ENCODE data around the gene ASPM. TPM values are rescaled to one million over a fixed set of nuclear protein-coding genes. Genes with fewer than 3 reads are reported as not detected.

ASPM gene
- total RNA-seq, 6 donors from 2014 or later = under 0.01 to 2.7 (median 1.1) TPM

DNA sequence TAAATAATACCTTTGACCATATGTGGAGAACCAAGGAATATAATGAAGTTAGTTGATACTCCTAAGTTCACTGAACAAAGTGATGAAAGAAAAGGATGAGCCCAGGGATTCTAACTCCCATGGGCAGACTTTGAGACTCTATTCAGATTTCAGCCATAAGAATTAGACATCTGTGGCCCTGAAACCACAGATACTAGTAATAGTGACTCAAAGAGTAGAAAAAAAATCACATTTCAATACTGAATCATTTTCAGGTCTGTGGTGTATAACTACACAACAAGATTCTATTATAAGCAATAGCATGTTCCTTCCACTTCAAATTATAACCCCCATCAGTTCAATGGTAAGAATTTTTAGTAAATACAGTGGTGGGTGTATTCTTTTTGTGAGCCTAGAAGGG lies 63.0 kb downstream of the ASPM start:
- no peak for DNase-seq
- ATAC-seq (ENCODE audit: low FRiP score in 2 of 2) = no peak

DNA sequence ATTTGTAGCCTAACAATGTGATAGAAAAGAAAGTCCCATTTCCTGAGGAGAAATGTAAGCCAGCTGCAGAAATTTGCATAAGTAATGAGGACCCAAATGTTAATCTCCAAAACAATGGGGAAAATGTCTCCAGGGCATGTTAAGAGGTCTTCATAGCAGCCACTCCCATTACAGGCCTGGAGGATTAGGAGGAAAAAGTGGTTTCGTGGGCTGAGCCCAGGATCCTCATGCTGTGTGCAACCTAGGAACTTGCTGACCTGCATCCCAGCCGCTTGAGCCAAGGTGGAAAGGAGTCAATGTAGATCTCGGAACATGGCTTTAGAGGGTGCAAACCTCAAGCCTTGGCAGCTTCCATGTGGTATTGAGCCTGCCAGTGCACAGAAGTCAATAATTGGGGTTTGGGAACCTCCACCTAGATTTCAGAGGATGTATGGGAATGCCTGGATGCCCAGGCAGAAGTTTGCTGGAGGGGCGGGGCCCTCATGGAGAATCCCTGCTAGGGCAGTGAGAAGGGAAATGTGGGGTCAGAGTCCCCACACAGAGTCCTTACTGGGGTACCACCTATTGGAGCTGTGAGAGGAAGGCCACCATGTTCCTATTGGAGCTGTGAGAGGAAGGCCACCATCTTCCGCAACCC lies 65.2 kb downstream of the ASPM start:
- no peak for ATAC-seq (ENCODE audit: low FRiP score in 2 of 2)
- WGBS, 2 donors = 97 to 100% methylated on average over 4 to 5 of the region's 5 CpGs
- peaks cover 0 to 18% (median 6%) of the 10 kb centered on the region in 4 donors for H3K9me3 ChIP-seq
- no peaks in the 10 kb centered on the region for H3K4me1 ChIP-seq
- no peak for DNase-seq
- H3K36me3 ChIP-seq = no peaks in the 10 kb centered on the region
- H3K27me3 ChIP-seq = no peaks in the 10 kb centered on the region
- TF ChIP-seq EP300 (IDR thresholded peaks at IDR 0.05) (no peak), POLR2AphosphoS5 (IDR thresholded peaks at IDR 0.05) (no peak), POLR2A (IDR thresholded peaks at IDR 0.05) (no peak)
- TF ChIP-seq, protein P1, sequence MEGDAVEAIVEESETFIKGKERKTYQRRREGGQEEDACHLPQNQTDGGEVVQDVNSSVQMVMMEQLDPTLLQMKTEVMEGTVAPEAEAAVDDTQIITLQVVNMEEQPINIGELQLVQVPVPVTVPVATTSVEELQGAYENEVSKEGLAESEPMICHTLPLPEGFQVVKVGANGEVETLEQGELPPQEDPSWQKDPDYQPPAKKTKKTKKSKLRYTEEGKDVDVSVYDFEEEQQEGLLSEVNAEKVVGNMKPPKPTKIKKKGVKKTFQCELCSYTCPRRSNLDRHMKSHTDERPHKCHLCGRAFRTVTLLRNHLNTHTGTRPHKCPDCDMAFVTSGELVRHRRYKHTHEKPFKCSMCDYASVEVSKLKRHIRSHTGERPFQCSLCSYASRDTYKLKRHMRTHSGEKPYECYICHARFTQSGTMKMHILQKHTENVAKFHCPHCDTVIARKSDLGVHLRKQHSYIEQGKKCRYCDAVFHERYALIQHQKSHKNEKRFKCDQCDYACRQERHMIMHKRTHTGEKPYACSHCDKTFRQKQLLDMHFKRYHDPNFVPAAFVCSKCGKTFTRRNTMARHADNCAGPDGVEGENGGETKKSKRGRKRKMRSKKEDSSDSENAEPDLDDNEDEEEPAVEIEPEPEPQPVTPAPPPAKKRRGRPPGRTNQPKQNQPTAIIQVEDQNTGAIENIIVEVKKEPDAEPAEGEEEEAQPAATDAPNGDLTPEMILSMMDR (IDR thresholded peaks at IDR 0.05) = no peak
- H3K27ac ChIP-seq = no peak overlapping the region
- no peak overlapping the region for H3K4me3 ChIP-seq

More for the DNA sequence above, 63.0 kb downstream of the ASPM start:
- TF ChIP-seq POLR2AphosphoS5 (IDR thresholded peaks at IDR 0.05) (no peak), POLR2A (IDR thresholded peaks at IDR 0.05) (no peak), EP300 (IDR thresholded peaks at IDR 0.05) (no peak)
- TF ChIP-seq, protein P1 (IDR thresholded peaks at IDR 0.05) = no peak
- Histone ChIP-seq H3K9me3 (peaks cover 0 to 18% (median 6%) of the 10 kb centered on the region in 4 donors), H3K4me1 (no peaks in the 10 kb centered on the region), H3K27ac (no peak overlapping the region), H3K27me3 (no peaks in the 10 kb centered on the region), H3K36me3 (no peaks in the 10 kb centered on the region), H3K4me3 (no peak overlapping the region)

DNA sequence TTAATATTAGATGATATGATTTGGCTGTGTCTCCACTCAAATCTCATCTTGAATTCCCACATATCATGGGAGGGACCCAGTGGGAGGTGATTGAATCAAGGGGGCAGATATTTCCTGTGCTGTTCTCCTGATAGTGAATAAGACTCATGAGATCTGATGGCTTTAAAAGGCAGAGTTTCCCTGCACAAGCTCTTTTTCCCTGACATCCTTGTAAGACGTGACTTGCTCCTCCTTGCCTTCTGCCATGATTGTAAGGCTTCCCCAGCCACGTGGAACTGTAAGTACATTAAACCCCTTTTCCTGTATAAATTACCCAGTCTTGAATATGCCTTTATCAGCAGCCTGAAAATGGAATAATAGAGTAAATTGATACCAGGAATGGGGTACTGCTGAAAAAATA lies 66.1 kb downstream of the ASPM start:
- 91 to 95% methylated on average over 2 of the region's 2 CpGs for WGBS, 2 donors

DNA sequence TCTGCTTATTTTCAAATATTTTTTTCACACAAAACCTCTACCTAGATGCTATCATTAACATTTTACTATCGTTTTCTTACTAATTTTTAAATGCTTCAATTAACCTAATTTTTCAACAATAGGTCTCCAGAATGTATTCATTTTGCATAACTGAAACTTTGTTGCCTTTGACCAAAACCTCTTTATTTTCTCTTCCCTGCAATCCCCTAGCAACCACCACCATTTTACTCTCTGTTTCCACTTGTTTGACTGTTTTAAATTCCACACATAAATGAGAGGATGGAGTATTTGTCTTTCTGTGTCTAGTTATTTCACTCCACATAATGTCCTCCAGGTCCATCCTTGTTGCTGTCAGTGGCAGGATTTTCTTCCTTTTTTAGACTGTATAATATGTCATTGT lies 69.9 kb downstream of the ASPM start:
- ATAC-seq (ENCODE audit: low FRiP score in 2 of 2) (no peak), DNase-seq (no peak)
- TF ChIP-seq, protein P1 (IDR thresholded peaks at IDR 0.05) = no peak
- no peak for TF ChIP-seq POLR2AphosphoS5 (IDR thresholded peaks at IDR 0.05)
- Histone ChIP-seq H3K36me3 (no peaks in the 10 kb centered on the region), H3K4me3 (no peak overlapping the region), H3K9me3 (peaks cover 0 to 10% (median 5%) of the 10 kb centered on the region in 4 donors), H3K27ac (no peak overlapping the region), H3K4me1 (no peaks in the 10 kb centered on the region), H3K27me3 (no peaks in the 10 kb centered on the region)
- 83% methylated on average over 1 of the region's 1 CpG for WGBS, 2 donors

More for the DNA sequence above, 66.1 kb downstream of the ASPM start:
- Histone ChIP-seq H3K4me3 (no peak overlapping the region), H3K9me3 (peaks cover 0 to 18% (median 6%) of the 10 kb centered on the region in 4 donors), H3K36me3 (no peaks in the 10 kb centered on the region), H3K27ac (no peak overlapping the region), H3K27me3 (no peaks in the 10 kb centered on the region), H3K4me1 (no peaks in the 10 kb centered on the region)
- DNase-seq (no peak), ATAC-seq (ENCODE audit: low FRiP score in 2 of 2) (no peak)
- TF ChIP-seq, protein P1 (IDR thresholded peaks at IDR 0.05) = no peak
- TF ChIP-seq POLR2A (IDR thresholded peaks at IDR 0.05) (no peak), POLR2AphosphoS5 (IDR thresholded peaks at IDR 0.05) (no peak), EP300 (IDR thresholded peaks at IDR 0.05) (no peak)

DNA sequence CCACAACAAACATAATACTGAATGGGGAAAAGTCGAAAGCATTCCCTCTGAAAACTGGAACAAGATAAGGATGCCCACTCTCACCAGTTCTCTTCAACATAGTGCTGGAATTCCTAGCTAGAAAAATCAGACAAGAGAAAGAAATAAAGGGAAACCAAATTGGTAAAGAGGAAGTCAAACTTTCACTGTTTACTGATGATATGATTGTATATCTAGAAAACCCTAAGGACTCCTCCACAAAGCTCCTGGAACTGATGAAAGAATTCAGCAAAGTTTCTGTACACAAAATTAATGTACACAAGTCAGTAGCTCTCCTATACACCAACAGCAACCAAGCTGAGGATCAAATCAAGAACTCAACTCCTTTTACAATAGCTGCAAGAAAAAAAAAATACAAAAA lies 72.5 kb downstream of the ASPM start:
- no peak overlapping the region for H3K4me3 ChIP-seq
- ATAC-seq (ENCODE audit: low FRiP score in 2 of 2) (no peak), DNase-seq (no peak)
- TF ChIP-seq POLR2A (IDR thresholded peaks at IDR 0.05) (no peak), EP300 (IDR thresholded peaks at IDR 0.05) (no peak), POLR2AphosphoS5 (IDR thresholded peaks at IDR 0.05) (no peak)
- TF ChIP-seq, protein P1 (IDR thresholded peaks at IDR 0.05) = no peak
- no peaks in the 10 kb centered on the region for H3K9me3 ChIP-seq
- H3K36me3 ChIP-seq = no peaks in the 10 kb centered on the region
- 76 to 100% methylated on average over 1 of the region's 1 CpG for WGBS, 2 donors
- H3K27ac ChIP-seq = no peak overlapping the region
- no peaks in the 10 kb centered on the region for H3K27me3 ChIP-seq
- H3K4me1 ChIP-seq = no peaks in the 10 kb centered on the region
